ENCODE data around the gene BCOR. TPM values are rescaled to one million over a fixed set of nuclear protein-coding genes. Genes with fewer than 3 reads are reported as not detected.

BCOR gene
- total RNA-seq, 1 experiment from 2014 or later, result 15.0 TPM

DNA sequence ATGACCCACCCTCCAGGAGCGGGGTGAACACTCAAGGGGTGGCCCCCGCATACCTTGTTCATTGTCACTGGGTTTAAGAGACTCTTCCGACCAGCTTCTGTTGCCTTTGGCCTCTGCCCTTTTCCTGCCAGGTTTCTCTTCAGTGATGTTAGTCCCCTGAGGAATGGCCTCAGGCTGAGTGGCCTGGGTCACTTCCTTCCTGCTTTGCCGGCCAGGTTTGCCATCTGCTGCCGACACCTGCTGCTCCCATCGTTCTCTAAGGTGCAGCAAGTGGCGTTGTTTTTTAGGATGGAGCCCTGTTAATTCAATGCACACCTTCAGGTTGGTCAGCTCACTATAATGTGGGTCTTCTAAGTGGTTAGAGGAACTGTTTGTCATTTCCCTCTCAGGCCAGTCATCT is 34.2 kb downstream of the BCOR start:
- H3K36me3 ChIP-seq, result peaks cover 2% of the 10 kb centered on the region
- no peak for DNase-seq
- H3K9me3 ChIP-seq, result no peaks in the 10 kb centered on the region
- H3K27me3 ChIP-seq, result no peaks in the 10 kb centered on the region
- H3K4me3 ChIP-seq, result no peak overlapping the region

DNA sequence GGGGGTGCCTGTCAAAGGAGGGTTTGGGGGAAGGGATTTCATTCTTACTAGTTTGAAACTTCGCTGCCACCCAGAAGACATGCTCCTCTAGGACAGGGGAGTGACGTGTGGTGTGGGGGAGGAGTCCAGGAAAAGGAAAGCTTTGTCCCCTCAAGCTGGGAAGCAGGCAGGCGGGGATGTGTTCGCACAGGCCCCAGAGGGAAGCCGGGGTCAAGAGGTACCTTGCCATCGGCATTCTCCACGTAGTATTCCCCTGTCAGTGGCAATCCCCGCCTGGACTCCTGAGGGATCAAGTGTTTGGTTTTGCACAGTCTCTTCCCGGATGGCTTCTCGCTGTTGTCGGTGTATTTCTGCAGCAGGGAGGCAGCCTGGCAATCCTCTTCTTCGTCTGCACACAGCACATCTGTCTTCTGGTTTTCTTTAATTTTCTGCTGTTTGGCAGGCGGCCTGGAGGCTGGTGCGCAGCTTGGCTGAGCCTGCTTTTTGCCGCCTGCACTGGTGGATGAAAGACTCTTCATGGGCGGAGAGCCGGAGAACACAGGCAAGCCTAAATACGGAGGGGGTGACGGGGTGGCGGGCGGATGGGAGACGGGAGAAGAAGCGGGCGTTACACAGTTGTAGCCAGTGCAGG is 35.1 kb downstream of the BCOR start:
- H3K4me3 ChIP-seq, result no peak overlapping the region
- peaks cover 2% of the 10 kb centered on the region for H3K36me3 ChIP-seq
- H3K27me3 ChIP-seq, result no peaks in the 10 kb centered on the region
- DNase-seq, result no peak
- H3K9me3 ChIP-seq, result no peaks in the 10 kb centered on the region

GRCh38 chrX:40061871-40062524 is 35.8 kb downstream of the BCOR start:
- no peak for DNase-seq
- no peak overlapping the region for H3K4me3 ChIP-seq
- no peaks in the 10 kb centered on the region for H3K27me3 ChIP-seq
- H3K36me3 ChIP-seq, result peaks cover 2% of the 10 kb centered on the region
- H3K9me3 ChIP-seq, result no peaks in the 10 kb centered on the region

- no peaks in the 10 kb centered on the region for H3K9me3 ChIP-seq
- H3K4me3 ChIP-seq, result no peak overlapping the region
- peaks cover 8% of the 10 kb centered on the region for H3K36me3 ChIP-seq
- no peaks in the 10 kb centered on the region for H3K27me3 ChIP-seq
- DNase-seq, result no peak
Observed at GRCh38 chrX:40061005-40061404, 36.8 kb downstream of the BCOR start.

GRCh38 chrX:40060356-40060845 is 37.4 kb downstream of the BCOR start:
- DNase-seq, result no peak
- H3K27me3 ChIP-seq, result no peaks in the 10 kb centered on the region
- no peaks in the 10 kb centered on the region for H3K9me3 ChIP-seq
- no peak overlapping the region for H3K4me3 ChIP-seq
- peaks cover 9% of the 10 kb centered on the region for H3K36me3 ChIP-seq

DNA sequence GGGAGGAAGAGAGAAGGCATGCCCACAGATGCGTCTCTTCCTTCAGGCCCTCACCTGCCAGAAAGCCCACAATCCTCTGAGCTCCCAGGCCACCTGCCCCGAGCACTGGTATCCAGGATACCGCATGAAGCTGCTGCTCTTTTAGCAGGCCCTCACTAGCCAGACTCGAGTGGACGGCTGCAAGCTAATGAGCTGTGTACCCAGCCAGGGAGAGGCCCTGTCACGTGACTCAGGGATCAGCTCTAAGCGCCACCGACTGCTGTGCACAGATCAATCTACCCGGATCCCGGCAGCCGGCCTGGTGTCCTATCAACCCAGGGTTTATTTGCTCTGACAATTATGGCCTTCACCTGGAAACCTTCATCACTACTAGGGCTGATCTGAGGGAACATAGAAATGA is 39.0 kb downstream of the BCOR start:
- no peak for DNase-seq
- Histone ChIP-seq H3K4me3 (no peak overlapping the region), H3K9me3 (no peaks in the 10 kb centered on the region), H3K36me3 (peaks cover 24% of the 10 kb centered on the region), H3K27me3 (no peaks in the 10 kb centered on the region)

DNA sequence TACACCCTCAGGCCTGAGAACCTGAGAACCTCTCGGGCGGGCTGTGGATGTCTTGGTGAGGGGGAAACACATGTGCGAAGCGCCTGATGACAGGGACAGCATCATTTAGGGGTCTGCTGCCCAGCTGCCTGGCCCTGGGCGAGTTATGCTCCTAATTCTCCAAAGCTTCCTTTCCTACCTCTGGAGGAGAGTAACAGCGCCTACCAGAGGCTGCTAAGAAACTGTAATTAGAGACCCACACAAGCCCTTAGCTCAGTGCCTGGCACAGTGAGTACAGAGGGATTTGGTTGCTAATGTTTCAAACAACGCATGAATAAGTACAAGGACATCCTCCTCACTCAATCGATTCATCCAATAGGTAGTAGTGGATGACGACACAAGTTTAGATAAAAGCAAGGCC is 40.4 kb downstream of the BCOR start:
- H3K27me3 ChIP-seq, result no peaks in the 10 kb centered on the region
- no peak overlapping the region for H3K4me3 ChIP-seq
- no peaks in the 10 kb centered on the region for H3K9me3 ChIP-seq
- H3K36me3 ChIP-seq, result peaks cover 33% of the 10 kb centered on the region
- no peak for DNase-seq

DNA sequence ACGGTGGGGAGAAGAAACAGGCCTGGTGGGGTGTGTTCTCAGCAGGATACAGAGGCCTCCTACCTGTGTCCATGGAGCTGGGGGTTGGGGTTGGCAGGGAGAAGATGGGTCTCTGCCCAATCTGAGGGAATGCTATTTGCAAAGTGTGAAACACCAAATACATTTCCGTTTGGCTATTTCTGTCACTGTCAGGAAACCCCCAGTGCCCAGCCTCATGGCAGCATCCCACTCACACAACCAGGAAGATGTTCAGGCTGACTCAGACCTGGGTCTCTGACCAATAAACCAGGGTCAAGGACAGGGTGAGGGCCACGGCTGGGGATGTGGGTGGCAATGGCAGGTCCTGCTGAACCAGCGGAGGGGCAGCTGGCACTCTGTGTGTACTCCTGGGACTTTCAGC is 41.3 kb downstream of the BCOR start:
- Histone ChIP-seq H3K4me3 (no peak overlapping the region), H3K36me3 (peaks cover 40% of the 10 kb centered on the region), H3K9me3 (no peaks in the 10 kb centered on the region), H3K27me3 (no peaks in the 10 kb centered on the region)
- DNase-seq, result peak; percentile 6

DNA sequence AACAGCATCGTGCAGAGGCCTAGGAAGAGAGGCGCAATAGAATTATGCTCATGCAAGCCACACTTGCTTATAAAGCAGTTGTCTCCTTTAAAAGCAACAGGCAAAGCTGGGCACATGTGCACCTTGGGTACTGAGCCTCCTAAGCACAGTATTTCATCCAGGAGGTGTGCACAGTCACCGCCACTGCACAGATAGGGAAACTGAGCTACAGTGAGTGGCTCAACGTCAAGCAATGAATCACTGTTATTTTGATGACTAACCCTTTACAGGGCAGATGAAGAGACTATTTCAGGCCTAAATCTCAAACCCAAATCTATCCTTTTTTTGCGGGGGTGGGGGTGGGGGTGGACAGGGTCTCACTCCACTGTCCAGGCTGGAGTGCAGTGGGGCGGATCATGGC is 42.3 kb downstream of the BCOR start:
- no peak for DNase-seq
- peaks cover 48% of the 10 kb centered on the region for H3K36me3 ChIP-seq

GRCh38 chrX:40054793-40055192 is 43.0 kb downstream of the BCOR start:
- Histone ChIP-seq H3K36me3 (peaks cover 55% of the 10 kb centered on the region), H3K4me3 (no peak overlapping the region), H3K27me3 (no peaks in the 10 kb centered on the region), H3K9me3 (no peaks in the 10 kb centered on the region)
- no peak for DNase-seq

More for the DNA sequence above, 42.3 kb downstream of the BCOR start:
- H3K27me3 ChIP-seq, result no peaks in the 10 kb centered on the region
- no peak overlapping the region for H3K4me3 ChIP-seq
- H3K9me3 ChIP-seq, result no peaks in the 10 kb centered on the region

DNA sequence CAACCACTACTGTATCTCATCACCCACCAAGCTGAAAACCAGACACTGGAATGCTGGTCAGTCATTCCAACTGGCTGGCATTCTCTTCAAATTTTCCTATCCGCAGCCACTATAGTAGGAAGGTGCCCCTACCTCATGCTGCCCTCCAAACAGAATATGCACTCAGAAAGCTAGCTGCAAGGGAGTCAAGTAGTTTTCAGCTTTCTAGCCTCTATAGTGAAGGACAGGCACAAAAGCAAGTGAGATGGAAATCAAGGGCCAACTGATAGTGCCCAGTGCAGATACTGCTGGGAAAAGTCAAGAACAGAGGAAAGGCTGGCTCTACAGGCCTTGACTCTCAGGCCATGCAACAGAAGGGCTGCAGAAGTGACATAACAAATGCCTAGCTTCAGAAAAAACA is 47.2 kb downstream of the BCOR start:
- no peak for DNase-seq
- Histone ChIP-seq H3K4me3 (no peak overlapping the region), H3K27me3 (no peaks in the 10 kb centered on the region), H3K9me3 (peaks cover 2% of the 10 kb centered on the region; the same call in 1 of the 2 replicates), H3K36me3 (peaks cover 71% of the 10 kb centered on the region)

GRCh38 chrX:40049084-40049641 is 48.6 kb downstream of the BCOR start:
- Histone ChIP-seq H3K36me3 (peaks cover 60% of the 10 kb centered on the region), H3K27me3 (no peaks in the 10 kb centered on the region), H3K9me3 (peaks cover 2% of the 10 kb centered on the region; the same call in 1 of the 2 replicates), H3K4me3 (no peak overlapping the region)
- DNase-seq, result no peak

GRCh38 chrX:40047485-40047884 is 50.3 kb downstream of the BCOR start:
- H3K36me3 ChIP-seq, result peaks cover 45% of the 10 kb centered on the region

DNA sequence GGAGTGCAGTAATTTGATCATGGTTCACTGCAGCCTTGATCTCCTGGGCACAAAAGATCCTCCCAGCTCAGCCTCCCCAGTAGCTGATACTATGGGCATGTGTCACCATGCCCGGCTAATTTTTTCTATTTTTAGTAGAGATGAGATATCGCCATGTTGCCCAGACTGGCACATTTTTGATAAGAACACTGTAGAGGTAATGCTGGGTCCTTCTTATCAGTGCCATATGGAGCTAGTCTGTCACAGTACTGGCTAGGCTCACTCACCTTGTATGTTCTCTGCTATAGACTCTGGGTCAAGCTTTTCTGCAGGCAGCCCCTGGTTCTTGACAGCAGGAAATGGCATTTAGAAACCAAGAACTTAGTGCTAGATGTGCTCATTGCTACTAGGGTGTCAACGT is 53.9 kb downstream of the BCOR start:
- Histone ChIP-seq H3K4me3 (no peak overlapping the region), H3K9me3 (peaks cover 2% of the 10 kb centered on the region; the same call in 1 of the 2 replicates), H3K36me3 (peaks cover 14% of the 10 kb centered on the region), H3K27me3 (no peaks in the 10 kb centered on the region)
- DNase-seq, result no peak

More at GRCh38 chrX:40047485-40047884, 50.3 kb downstream of the BCOR start:
- DNase-seq, result no peak
- no peak overlapping the region for H3K4me3 ChIP-seq
- H3K9me3 ChIP-seq, result peaks cover 2% of the 10 kb centered on the region; the same call in 1 of the 2 replicates
- H3K27me3 ChIP-seq, result no peaks in the 10 kb centered on the region

- Histone ChIP-seq H3K9me3 (no peaks in the 10 kb centered on the region), H3K36me3 (no peaks in the 10 kb centered on the region; the same call in 1 of the 2 replicates), H3K4me3 (no peak overlapping the region), H3K27me3 (no peaks in the 10 kb centered on the region)
- DNase-seq, result no peak
Observed at GRCh38 chrX:40041915-40042314, 55.8 kb downstream of the BCOR start.

- Histone ChIP-seq H3K4me3 (no peak overlapping the region), H3K36me3 (no peaks in the 10 kb centered on the region), H3K9me3 (no peaks in the 10 kb centered on the region), H3K27me3 (no peaks in the 10 kb centered on the region)
- no peak for DNase-seq
Observed at GRCh38 chrX:40040686-40041461, 56.9 kb downstream of the BCOR start.

- Histone ChIP-seq H3K4me3 (no peak overlapping the region), H3K36me3 (no peaks in the 10 kb centered on the region), H3K9me3 (no peaks in the 10 kb centered on the region), H3K27me3 (no peaks in the 10 kb centered on the region)
- DNase-seq, result no peak
Observed at GRCh38 chrX:40039887-40040286, 57.9 kb downstream of the BCOR start.
